ENCODE results near the gene RASGEF1B. TPM values are rescaled to one million over a fixed set of nuclear protein-coding genes. Genes with fewer than 3 reads are reported as not detected.

RASGEF1B gene
- total RNA-seq, 4 donors from 2014 or later = 4.0 to 14.7 (median 9.4) TPM

- TF ChIP-seq EP300 (IDR thresholded peaks at IDR 0.05) (no peak), POLR2A (IDR thresholded peaks at IDR 0.05) (no peak), POLR2AphosphoS5 (IDR thresholded peaks at IDR 0.05) (no peak), CTCF (IDR thresholded peaks at IDR 0.05) (no peak)
- Histone ChIP-seq H3K27ac (no peak overlapping the region), H3K27me3 (no peaks in the 10 kb centered on the region), H3K9me3 (no peaks in the 10 kb centered on the region), H3K36me3 (no peaks in the 10 kb centered on the region), H3K4me3 (no peak overlapping the region), H3K4me1 (peaks cover 0 to 5% (median 0%) of the 10 kb centered on the region in 3 donors)
- no peak for ATAC-seq
- WGBS, 2 donors (ENCODE audit: low coverage in 1 of 2) = 63 to 75% methylated on average over 3 of the region's 3 CpGs
Observed at GRCh38 chr4:81509191-81509590, 37.5 kb upstream of the RASGEF1B start.

DNA sequence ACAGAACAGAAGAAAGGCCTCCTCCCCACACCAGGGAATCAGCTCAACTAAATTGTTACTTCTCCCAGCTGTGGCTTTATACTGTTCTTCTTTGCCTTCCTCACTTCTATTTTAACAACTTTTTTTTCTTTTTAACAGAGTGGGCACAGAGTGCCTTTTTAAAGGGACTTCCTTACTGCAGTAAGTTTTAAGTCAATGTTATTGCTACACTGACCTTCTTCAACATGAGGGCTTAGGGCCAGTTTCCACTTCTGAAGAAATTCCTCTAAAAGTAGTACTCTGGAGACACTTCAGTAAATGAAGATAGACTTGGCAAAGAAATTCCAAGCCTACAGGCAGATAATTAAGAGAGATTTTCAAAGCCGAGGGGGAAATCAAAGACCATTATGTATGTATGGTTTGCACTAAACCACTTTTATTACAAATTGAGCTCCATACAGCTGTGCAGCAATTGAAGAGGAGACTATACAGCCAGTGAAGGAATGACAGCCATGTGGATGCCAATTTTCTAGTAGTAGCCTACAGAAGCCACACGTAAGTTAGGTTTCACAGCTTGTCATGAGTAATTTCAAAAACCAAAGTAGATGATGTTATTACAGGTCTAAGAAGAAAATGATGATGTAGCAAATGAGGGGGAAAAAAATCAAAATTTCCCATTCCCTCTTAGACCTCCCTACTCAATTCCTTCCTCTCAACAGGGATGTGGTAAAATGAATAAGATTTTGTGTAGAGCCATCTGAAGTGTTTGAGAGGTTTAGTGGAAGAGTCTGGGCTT is 36.9 kb upstream of the RASGEF1B start:
- Histone ChIP-seq H3K27ac (no peak overlapping the region), H3K27me3 (no peaks in the 10 kb centered on the region), H3K36me3 (no peaks in the 10 kb centered on the region), H3K4me1 (peaks cover 0 to 5% (median 0%) of the 10 kb centered on the region in 3 donors), H3K9me3 (no peaks in the 10 kb centered on the region), H3K4me3 (no peak overlapping the region)
- TF ChIP-seq CTCF (IDR thresholded peaks at IDR 0.05) = no peak
- TF ChIP-seq POLR2AphosphoS5 (IDR thresholded peaks at IDR 0.05) = no peak
- TF ChIP-seq POLR2A (IDR thresholded peaks at IDR 0.05) = no peak
- no peak for TF ChIP-seq EP300 (IDR thresholded peaks at IDR 0.05)
- no peak for ATAC-seq
- 66% methylated on average over 2 of the region's 2 CpGs; no CpG with 5 or more reads in 1 of the 2 donors for WGBS, 2 donors (ENCODE audit: low coverage in 1 of 2)

DNA sequence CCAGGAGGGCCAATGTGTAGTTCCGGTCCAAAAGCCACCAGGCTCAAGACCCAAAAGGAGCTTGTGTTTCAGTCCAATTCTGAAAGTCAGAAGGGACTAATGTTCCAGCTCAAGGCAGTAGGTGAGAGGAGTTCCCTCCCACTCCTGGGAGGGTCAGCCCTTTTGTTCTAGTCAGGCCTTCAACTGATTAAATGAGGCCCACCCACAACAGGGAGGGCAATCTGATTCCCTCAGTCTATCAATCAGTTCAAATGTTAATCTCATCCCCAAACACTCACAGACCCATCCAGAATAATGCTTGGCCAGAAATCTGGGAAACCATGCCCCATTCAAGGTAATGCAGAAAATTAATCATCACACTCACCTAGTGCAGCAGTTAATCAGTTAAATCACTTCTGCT is 35.8 kb upstream of the RASGEF1B start:
- 50 to 100% methylated on average over 1 of the region's 1 CpG for WGBS, 2 donors (ENCODE audit: low coverage in 1 of 2)
- no peaks in the 10 kb centered on the region for H3K9me3 ChIP-seq
- no peak overlapping the region for H3K4me3 ChIP-seq

GRCh38 chr4:81506731-81507130 is 35.0 kb upstream of the RASGEF1B start:
- TF ChIP-seq CTCF (IDR thresholded peaks at IDR 0.05) (no peak), POLR2A (IDR thresholded peaks at IDR 0.05) (no peak), POLR2AphosphoS5 (IDR thresholded peaks at IDR 0.05) (no peak), EP300 (IDR thresholded peaks at IDR 0.05) (no peak)

More for the DNA sequence above, 35.8 kb upstream of the RASGEF1B start:
- no peaks in the 10 kb centered on the region for H3K36me3 ChIP-seq
- H3K27ac ChIP-seq = no peak overlapping the region
- no peaks in the 10 kb centered on the region for H3K27me3 ChIP-seq
- peaks cover 0 to 5% (median 0%) of the 10 kb centered on the region in 3 donors for H3K4me1 ChIP-seq
- ATAC-seq = no peak
- TF ChIP-seq CTCF (IDR thresholded peaks at IDR 0.05) (no peak), EP300 (IDR thresholded peaks at IDR 0.05) (no peak), POLR2A (IDR thresholded peaks at IDR 0.05) (no peak), POLR2AphosphoS5 (IDR thresholded peaks at IDR 0.05) (no peak)

DNA sequence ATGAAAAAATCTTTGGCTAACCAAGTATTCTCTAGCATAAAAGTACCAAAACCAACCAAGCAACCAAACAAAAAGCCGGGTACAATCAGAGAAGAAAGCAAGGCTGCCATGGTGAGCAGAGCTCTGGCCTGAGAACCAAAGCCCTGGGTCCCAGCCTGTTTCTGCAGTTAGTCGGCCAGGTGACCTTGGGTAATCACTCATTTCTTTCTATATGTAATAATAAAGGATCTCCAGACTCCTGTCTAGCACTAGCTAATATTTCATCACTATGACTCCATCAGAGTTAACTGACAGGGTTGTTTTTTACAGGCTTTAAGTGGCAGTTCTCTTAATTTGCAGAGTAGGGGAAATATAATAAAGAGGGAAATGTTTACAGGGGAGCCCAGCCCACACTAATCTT is 34.0 kb upstream of the RASGEF1B start:
- Histone ChIP-seq H3K4me3 (no peak overlapping the region), H3K27me3 (no peaks in the 10 kb centered on the region), H3K9me3 (no peaks in the 10 kb centered on the region), H3K4me1 (peaks cover 0 to 5% (median 0%) of the 10 kb centered on the region in 3 donors), H3K27ac (peak overlapping the region; percentile 30 to 54 (median 38)), H3K36me3 (no peaks in the 10 kb centered on the region)
- no peak for TF ChIP-seq POLR2AphosphoS5 (IDR thresholded peaks at IDR 0.05)
- no peak for TF ChIP-seq CTCF (IDR thresholded peaks at IDR 0.05)
- TF ChIP-seq POLR2A (IDR thresholded peaks at IDR 0.05) = no peak
- no peak for TF ChIP-seq EP300 (IDR thresholded peaks at IDR 0.05)
- 29 to 61% methylated on average over 1 to 2 of the region's 2 CpGs for WGBS, 2 donors (ENCODE audit: low coverage in 1 of 2)
- no peak for ATAC-seq

More at GRCh38 chr4:81506731-81507130, 35.0 kb upstream of the RASGEF1B start:
- ATAC-seq = no peak
- 84% methylated on average over 2 of the region's 2 CpGs; no CpG with 5 or more reads in 1 of the 2 donors for WGBS, 2 donors (ENCODE audit: low coverage in 1 of 2)
- Histone ChIP-seq H3K27me3 (no peaks in the 10 kb centered on the region), H3K27ac (peak overlapping the region in 2 of 4 donors; percentile 14 to 54), H3K4me3 (no peak overlapping the region), H3K9me3 (no peaks in the 10 kb centered on the region), H3K36me3 (no peaks in the 10 kb centered on the region), H3K4me1 (peaks cover 0 to 5% (median 0%) of the 10 kb centered on the region in 3 donors)

All from gastroesophageal sphincter (tissue), 4 donors.